Gastrocnemius medialis (tissue), 4 donors: ENCODE measurements around the gene SPDYE8.
"Not testable (repeated sequence)": the region's sequence is repeated elsewhere in the genome, so short reads cannot be mapped to it uniquely, and the experiment has no call there.

Experiments used
- CTCF ChIP-seq, 5 experiments: fragments of 450-650 bp in 3 of 5; fragments of 200-600 bp in 2 of 5; sonication (generic) in 2 of 5; IDR thresholded peaks in 4 of 5; conservative IDR thresholded peaks in 1 of 5; 1 replicate in 4 of 5; 2 replicates in 1 of 5; pipeline ENCODE4 v1.5.1; 2016 to 2019; ENCODE audit warnings: antibody characterized with exemption in 5 of 5, mild to moderate bottlenecking in 3 of 5, moderate library complexity in 3 of 5
- POLR2A ChIP-seq, 2 donors: fragments of 450-650 bp; IDR thresholded peaks; one replicate each; pipeline ENCODE4 v1.6.1; 2017; ENCODE audit warnings: antibody characterized with exemption in 2 of 2, mild to moderate bottlenecking in 2 of 2, moderate library complexity in 2 of 2

GRCh38 chr7:72971505-72971904 lies 58.1 kb downstream of the SPDYE8 start:
- not testable (repeated sequence) for TF ChIP-seq CTCF (IDR thresholded peaks at IDR 0.05 in 4 of 5, conservative IDR thresholded peaks at IDR 0.05 in 1 of 5); POLR2A (IDR thresholded peaks at IDR 0.05)
